Measurements from ENCODE around the gene NTSR1. TPM values are rescaled to one million over a fixed set of nuclear protein-coding genes. Genes with fewer than 3 reads are reported as not detected.
"Not testable (repeated sequence)": the region's sequence is repeated elsewhere in the genome, so short reads cannot be mapped to it uniquely, and the experiment has no call there.

NTSR1 gene
- total RNA-seq, 2 experiments from 2014 or later = 0.55 to 0.56 TPM

GRCh38 chr20:62682912-62683517 is 25.6 kb upstream of the NTSR1 start:
- Histone ChIP-seq H3K4me3 (ENCODE audit: low read length) (no peak overlapping the region), H3K9me3 (ENCODE audit: control insufficient read depth in 1 of 2, insufficient read depth in 1 of 2, low read length in 2 of 2) (no peaks in the 10 kb centered on the region), H3K27me3 (ENCODE audit: control insufficient read depth in 1 of 2, insufficient read depth in 2 of 2, low read length in 2 of 2) (no peaks in the 10 kb centered on the region), H3K36me3 (ENCODE audit: insufficient read depth, low read length) (no peaks in the 10 kb centered on the region), H3K27ac (ENCODE audit: low read depth in 1 of 2, low read length in 2 of 2) (no peak overlapping the region), H3K4me1 (ENCODE audit: insufficient read depth, low read length) (peaks cover 16% of the 10 kb centered on the region)
- POLR2A ChIA-PET = no interaction called here
- no peaks in the 10 kb centered on the region for H3K9me3 Mint-ChIP-seq
- H3K27ac Mint-ChIP-seq = no peak overlapping the region
- no peak overlapping the region for H3K4me3 Mint-ChIP-seq
- TF ChIP-seq, protein P1, sequence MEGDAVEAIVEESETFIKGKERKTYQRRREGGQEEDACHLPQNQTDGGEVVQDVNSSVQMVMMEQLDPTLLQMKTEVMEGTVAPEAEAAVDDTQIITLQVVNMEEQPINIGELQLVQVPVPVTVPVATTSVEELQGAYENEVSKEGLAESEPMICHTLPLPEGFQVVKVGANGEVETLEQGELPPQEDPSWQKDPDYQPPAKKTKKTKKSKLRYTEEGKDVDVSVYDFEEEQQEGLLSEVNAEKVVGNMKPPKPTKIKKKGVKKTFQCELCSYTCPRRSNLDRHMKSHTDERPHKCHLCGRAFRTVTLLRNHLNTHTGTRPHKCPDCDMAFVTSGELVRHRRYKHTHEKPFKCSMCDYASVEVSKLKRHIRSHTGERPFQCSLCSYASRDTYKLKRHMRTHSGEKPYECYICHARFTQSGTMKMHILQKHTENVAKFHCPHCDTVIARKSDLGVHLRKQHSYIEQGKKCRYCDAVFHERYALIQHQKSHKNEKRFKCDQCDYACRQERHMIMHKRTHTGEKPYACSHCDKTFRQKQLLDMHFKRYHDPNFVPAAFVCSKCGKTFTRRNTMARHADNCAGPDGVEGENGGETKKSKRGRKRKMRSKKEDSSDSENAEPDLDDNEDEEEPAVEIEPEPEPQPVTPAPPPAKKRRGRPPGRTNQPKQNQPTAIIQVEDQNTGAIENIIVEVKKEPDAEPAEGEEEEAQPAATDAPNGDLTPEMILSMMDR (IDR thresholded peaks at IDR 0.05) = no peak
- CTCF ChIA-PET = no interaction called here
- no peak for ATAC-seq (ENCODE audit: poor library complexity)
- H3K27me3 Mint-ChIP-seq = no peaks in the 10 kb centered on the region
- DNase-seq = no peak
- intact Hi-C loops (cut with DNase I, micrococcal nuclease) = no loop called here
- H3K36me3 Mint-ChIP-seq (ENCODE audit: low read depth) = no peaks in the 10 kb centered on the region
- peaks cover 19% of the 10 kb centered on the region for H3K4me1 Mint-ChIP-seq (ENCODE audit: low read depth)

DNA sequence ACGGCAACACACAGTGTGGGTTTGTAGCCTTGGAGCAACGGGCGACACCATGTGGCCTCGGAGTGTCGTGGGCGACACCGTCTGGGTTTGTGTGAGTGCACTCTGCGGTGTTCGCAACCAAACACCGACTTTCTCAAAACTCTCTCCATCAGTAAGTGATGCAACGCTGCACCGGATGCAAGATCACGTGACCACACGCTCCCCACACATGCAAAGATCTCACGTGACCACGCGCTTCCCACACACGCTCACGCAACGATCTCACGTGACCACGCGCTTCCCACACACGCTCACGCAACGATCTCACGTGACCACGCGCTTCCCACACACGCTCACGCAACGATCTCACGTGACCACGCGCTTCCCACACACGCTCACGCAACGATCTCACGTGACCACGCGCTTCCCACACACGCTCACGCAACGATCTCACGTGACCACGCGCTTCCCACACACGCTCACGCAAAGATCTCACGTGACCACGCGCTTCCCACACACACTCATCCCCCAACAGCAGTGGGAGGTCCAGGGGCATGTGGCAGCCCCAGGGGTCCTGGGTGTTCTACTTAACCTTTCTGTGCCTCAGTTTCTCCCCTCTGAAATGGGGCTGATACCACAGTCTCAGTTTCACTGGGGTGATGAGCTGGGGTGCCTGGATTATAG is 24.8 kb upstream of the NTSR1 start:
- intact Hi-C loops (cut with DNase I, micrococcal nuclease); H3K9me3 Mint-ChIP-seq; H3K27ac ChIP-seq (ENCODE audit: low read depth in 1 of 2, low read length in 2 of 2); ATAC-seq (ENCODE audit: poor library complexity); H3K27ac Mint-ChIP-seq; DNase-seq; H3K27me3 ChIP-seq (ENCODE audit: control insufficient read depth in 1 of 2, insufficient read depth in 2 of 2, low read length in 2 of 2); H3K36me3 ChIP-seq (ENCODE audit: insufficient read depth, low read length); POLR2A ChIA-PET; H3K9me3 ChIP-seq (ENCODE audit: control insufficient read depth in 1 of 2, insufficient read depth in 1 of 2, low read length in 2 of 2); CTCF ChIA-PET; H3K36me3 Mint-ChIP-seq (ENCODE audit: low read depth); H3K27me3 Mint-ChIP-seq; H3K4me3 ChIP-seq (ENCODE audit: low read length); H3K4me3 Mint-ChIP-seq: not testable (repeated sequence)
- H3K4me1 ChIP-seq (ENCODE audit: insufficient read depth, low read length) = peaks cover 14% of the 10 kb centered on the region
- H3K4me1 Mint-ChIP-seq (ENCODE audit: low read depth) = peaks cover 15% of the 10 kb centered on the region

DNA sequence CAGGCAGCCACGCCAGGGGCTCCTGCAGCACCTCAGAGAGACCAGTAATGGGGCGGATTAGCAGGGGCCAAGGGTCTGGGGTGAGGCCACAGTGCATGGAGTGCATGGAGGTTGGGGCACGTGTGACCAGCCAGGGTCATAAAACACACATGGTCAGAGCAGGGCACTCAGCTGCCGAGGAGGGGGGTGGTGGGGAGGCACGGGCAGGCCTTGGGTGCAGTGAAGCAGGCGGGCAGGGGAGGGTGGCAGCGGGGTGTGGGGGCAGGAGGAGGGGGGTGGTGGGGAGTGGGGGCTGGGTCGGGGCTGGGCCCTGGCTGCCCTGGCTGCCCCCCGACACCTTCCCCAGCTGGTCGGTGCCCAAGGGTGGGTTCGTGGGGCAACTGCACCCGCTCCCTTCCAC is 23.7 kb upstream of the NTSR1 start:
- intact Hi-C loops (cut with DNase I, micrococcal nuclease) = no loop called here
- Histone ChIP-seq H3K9me3 (ENCODE audit: control insufficient read depth in 1 of 2, insufficient read depth in 1 of 2, low read length in 2 of 2) (no peaks in the 10 kb centered on the region), H3K4me1 (ENCODE audit: insufficient read depth, low read length) (peaks cover 14% of the 10 kb centered on the region), H3K27me3 (ENCODE audit: control insufficient read depth in 1 of 2, insufficient read depth in 2 of 2, low read length in 2 of 2) (no peaks in the 10 kb centered on the region), H3K27ac (ENCODE audit: low read depth in 1 of 2, low read length in 2 of 2) (no peak overlapping the region), H3K4me3 (ENCODE audit: low read length) (no peak overlapping the region), H3K36me3 (ENCODE audit: insufficient read depth, low read length) (no peaks in the 10 kb centered on the region)
- no peak overlapping the region for H3K27ac Mint-ChIP-seq
- no peak for DNase-seq
- H3K27me3 Mint-ChIP-seq = no peaks in the 10 kb centered on the region
- H3K4me1 Mint-ChIP-seq (ENCODE audit: low read depth) = peaks cover 15% of the 10 kb centered on the region
- no peaks in the 10 kb centered on the region for H3K9me3 Mint-ChIP-seq
- H3K36me3 Mint-ChIP-seq (ENCODE audit: low read depth) = no peaks in the 10 kb centered on the region
- TF ChIP-seq, protein P1 (IDR thresholded peaks at IDR 0.05) = no peak
- ATAC-seq (ENCODE audit: poor library complexity) = no peak
- no peak overlapping the region for H3K4me3 Mint-ChIP-seq
- POLR2A ChIA-PET = no interaction called here
- CTCF ChIA-PET = no interaction called here

Data from CD4-positive, alpha-beta T cell (primary cell).